GM12878 (cell line): ENCODE measurements around the gene CLDN34. TPM values are rescaled to one million over a fixed set of nuclear protein-coding genes. Genes with fewer than 3 reads are reported as not detected.

Experiments
- ATAC-seq: fragments of 200-7000 bp; cut with Tn5 transposase; 3 replicates; pipeline ENCODE4 v1.9.1; 2020; ENCODE audit warnings: mild to moderate bottlenecking, moderate library complexity
- BruUV-seq: library from RNA; stranded (reverse); fragments of 400-500 nt; replicated peaks from 2 replicates; lab custom pipeline; 2021; lab: Mats Ljungman, UMichigan
- CTCF ChIA-PET: fragments of 300-600 bp; sonication (Branson Sonifier 250); formaldehyde crosslinking; extraction: SDS; loops from one replicate; lab custom pipeline; 2021; ENCODE audit warnings: inconsistent platforms; lab: Yijun Ruan, JAX
- POLR2A ChIA-PET: fragments of 350-600 bp; formaldehyde crosslinking; extraction: SDS; loops from one replicate; lab custom pipeline; 2021; ENCODE audit warnings: inconsistent platforms; lab: Charles Lee
- RAD21 ChIA-PET: fragments of 300-600 bp; sonication (Branson Sonifier 250); formaldehyde crosslinking; loops from one replicate; lab custom pipeline; 2023; ENCODE audit warnings: antibody characterized with exemption; ENCODE audit not compliant: unreplicated experiment; lab: Charles Lee
- SMC1A ChIA-PET: fragments of 300-600 bp; sonication (Branson Sonifier 250); formaldehyde crosslinking; loops from one replicate; lab custom pipeline; 2023; ENCODE audit not compliant: unreplicated experiment, uncharacterized antibody; lab: Charles Lee
- DNase-seq: peaks from one replicate; pipeline ENCODE4 v3.0.0-alpha.2; 2011; ENCODE audit warnings: low read depth, low spot score
- FAIRE-seq: peaks from 3 replicates; lab custom pipeline; 2011; peaks lifted over from hg19 to GRCh38; lab: Jason Lieb, UNC
- H2AFZ ChIP-seq: 2 replicates; pipeline ENCODE4 v1.6.0; 2011; ENCODE audit warnings: low read depth, low read length, control low read depth; ENCODE audit not compliant: control insufficient read depth
- H3K27ac ChIP-seq: 2 replicates; pipeline ENCODE4 v1.5.1; 2011; ENCODE audit warnings: control low read depth; ENCODE audit not compliant: control insufficient read depth, insufficient read depth
- H3K27me3 ChIP-seq, 2 experiments: replicated peaks in 1 of 2; 2 replicates each; pipeline versions ENCODE4 v1.6.0 to v1.6.1; 2011; ENCODE audit warnings: low read length in 1 of 2; ENCODE audit not compliant: control insufficient read depth in 2 of 2, insufficient read depth in 2 of 2
- H3K36me3 ChIP-seq, 2 experiments: 2 replicates each; pipeline ENCODE4 v1.5.1; 2011; ENCODE audit warnings: low read length in 1 of 2; ENCODE audit not compliant: control insufficient read depth in 2 of 2, insufficient read depth in 2 of 2
- H3K4me1 ChIP-seq: 2 replicates; pipeline ENCODE4 v1.6.1; 2011; ENCODE audit warnings: mild to moderate bottlenecking, low read length, moderate library complexity, mixed read lengths; ENCODE audit not compliant: control insufficient read depth, insufficient read depth
- H3K4me2 ChIP-seq: 2 replicates; pipeline ENCODE4 v1.6.0; 2011; ENCODE audit warnings: control low read depth; ENCODE audit not compliant: control insufficient read depth, insufficient read depth
- H3K4me3 ChIP-seq: fragments of 200-600 bp; sonication (generic); 2 replicates; pipeline ENCODE4 v1.5.1; 2016
- H3K79me2 ChIP-seq: 2 replicates; pipeline ENCODE4 v1.6.0; 2011; ENCODE audit warnings: low read length; ENCODE audit not compliant: control insufficient read depth, insufficient read depth
- H3K9ac ChIP-seq: 2 replicates; pipeline ENCODE4 v1.8.0; 2011; ENCODE audit warnings: low read length, control low read depth, mixed read lengths; ENCODE audit not compliant: control insufficient read depth, insufficient read depth
- H3K9me3 ChIP-seq: replicated peaks from 3 replicates; pipeline ENCODE4 v1.5.1; 2011; ENCODE audit warnings: mild to moderate bottlenecking, low read length; ENCODE audit not compliant: control insufficient read depth, insufficient read depth
- H4K20me1 ChIP-seq: 2 replicates; pipeline ENCODE4 v1.6.0; 2011; ENCODE audit not compliant: control insufficient read depth, insufficient read depth
- CHD4 ChIP-seq: fragments of 200-600 bp; sonication (generic); IDR thresholded peaks from 2 replicates; pipeline ENCODE4 v1.6.1; 2016; ENCODE audit warnings: mild to moderate bottlenecking
- EP300 ChIP-seq, 2 experiments: fragments of 150-350 bp in 1 of 2; IDR thresholded peaks; 2 replicates each; pipeline ENCODE4 v1.6.1; 2011 to 2012; ENCODE audit warnings: low read depth in 2 of 2, low read length in 2 of 2, borderline replicate concordance in 1 of 2, improper control_type of control experiment in 1 of 2, inconsistent platforms in 1 of 2; ENCODE audit not compliant: control insufficient read depth in 1 of 2
- KAT2A ChIP-seq: conservative IDR thresholded peaks from 2 replicates; pipeline ENCODE4 v1.6.1; 2011; ENCODE audit warnings: low read depth, low read length; ENCODE audit not compliant: control insufficient read depth
- MTA2 ChIP-seq: fragments of 450-650 bp; IDR thresholded peaks from 2 replicates; pipeline ENCODE4 v1.6.1; 2016; ENCODE audit warnings: low read depth, mild to moderate bottlenecking, moderate library complexity
- MYC ChIP-seq: IDR thresholded peaks from 2 replicates; pipeline ENCODE4 v1.6.1; 2011; ENCODE audit warnings: mild to moderate bottlenecking, low read length, moderate library complexity, inconsistent platforms; ENCODE audit not compliant: insufficient read depth, insufficient replicate concordance, insufficient read length, severe bottlenecking
- NR2C1 ChIP-seq: fragments of 450-650 bp; IDR thresholded peaks from 2 replicates; pipeline ENCODE4 v1.6.1; 2017; ENCODE audit warnings: antibody characterized with exemption, mild to moderate bottlenecking, moderate library complexity
- ZNF687 ChIP-seq: fragments of 450-650 bp; IDR thresholded peaks from 2 replicates; pipeline ENCODE4 v1.6.1; 2017; ENCODE audit warnings: mild to moderate bottlenecking, moderate library complexity
- WGBS: methylation state at CpG from one replicate; pipeline ENCODE4 v1.1.6; 2016; ENCODE audit warnings: low lambda C conversion rate; ENCODE audit not compliant: insufficient replicate concordance, insufficient coverage; ENCODE audit errors: missing lambda C conversion rate; 5-methylcytosine and 5-hydroxymethylcytosine counted together
- in situ Hi-C: fragments of 300-500 bp; cut with MboI; formaldehyde crosslinking; loops from 9 replicates; pipeline ENCODE4 v1.14.3; 2018; ENCODE audit warnings: mixed read lengths
- intact Hi-C: fragments of 100-400 bp; cut with micrococcal nuclease; formaldehyde crosslinking; loops from one replicate; pipeline ENCODE4 v1.14.2; 2022; ENCODE audit not compliant: unreplicated experiment
- polyA plus RNA-seq, 11 experiments: library from polyadenylated mRNA; depleted of rRNA in 4 of 11; unstranded in 6 of 11; stranded (reverse) in 5 of 11; fragments of >200 nt; fragmentation: Nextera tagmentation in 4 of 11; fragmentation: Illumina TruSeq in 1 of 11; extraction: Ambion mirVana in 4 of 11; extraction: Trizol in 1 of 11; gene quantifications; 1 replicate in 1 of 11; 2 replicates in 10 of 11; pipeline versions ENCODE4 v1.2.1 to v1.2.3, GENCODE V29; 2011 to 2016; ENCODE audit warnings: inconsistent platforms in 2 of 11, missing spikeins in 2 of 11, low read depth in 1 of 11
- total RNA-seq, 4 experiments: library from RNA; depleted of rRNA in 3 of 4; stranded (reverse); fragments of >200 nt in 3 of 4; fragmentation: Illumina TruSeq in 1 of 4; extraction: Trizol in 1 of 4; gene quantifications; 2 replicates each; pipeline versions ENCODE4 v1.2.1 to v1.2.3, GENCODE V29; 2013 to 2021
- TF ChIP-seq, protein P1 (sequence below): fragments of 450-650 bp; IDR thresholded peaks from 2 replicates; pipeline ENCODE4 v1.6.1; 2018; ENCODE audit warnings: mild to moderate bottlenecking, low read depth, moderate library complexity; ENCODE audit not compliant: partially characterized antibody
- TF ChIP-seq, protein P2 (sequence below): fragments of 450-650 bp; IDR thresholded peaks from 2 replicates; pipeline ENCODE4 v1.6.1; 2017; ENCODE audit warnings: mild to moderate bottlenecking, low read depth, inconsistent platforms; ENCODE audit not compliant: poor library complexity, severe bottlenecking

Gene CLDN34
- total and polyA plus RNA-seq, 10 of the 15 experiments (the other 5 are each of a cell fraction or from before 2014, with no cell fraction given), result not detected

DNA sequence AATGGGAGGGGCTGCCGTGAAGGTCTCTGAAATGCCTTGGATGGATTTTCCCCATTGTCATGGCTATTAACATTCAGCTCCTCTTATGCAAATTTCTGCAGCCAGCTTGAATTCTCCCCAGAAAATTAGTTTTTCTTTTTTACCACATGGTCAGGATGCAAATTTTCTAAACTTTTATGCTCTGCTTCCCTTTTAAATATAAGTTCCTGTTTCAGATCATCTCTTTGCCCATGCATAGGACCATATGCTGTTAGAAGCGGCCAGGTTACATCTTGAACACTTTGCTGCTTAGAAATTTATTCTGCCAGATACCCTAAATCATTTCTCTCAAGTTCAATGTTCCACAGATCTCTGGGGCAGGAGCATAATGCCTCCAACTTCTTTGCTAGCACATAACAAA, 13.8 kb upstream of the CLDN34 start:
- Histone ChIP-seq H3K9me3 (no peaks in the 10 kb centered on the region; the same call in 1 of the 3 replicates), H3K27ac (no peak overlapping the region), H3K4me3 (no peak overlapping the region), H3K9ac (no peak overlapping the region), H3K27me3 (no peaks in the 10 kb centered on the region; a peak in 1 of 4 replicates), H3K79me2 (no peaks in the 10 kb centered on the region), H2AFZ (no peak overlapping the region), H3K4me2 (no peak overlapping the region), H3K36me3 (no peaks in the 10 kb centered on the region), H3K4me1 (no peaks in the 10 kb centered on the region), H4K20me1 (no peaks in the 10 kb centered on the region)
- ChIA-PET SMC1A (interaction anchor here (0.8 kb wide), 1 partner anchor 35 kb away, joined by 4 read pairs; no protein-coding TSS in a partner anchor), CTCF (interaction anchor here (0.7 kb wide), 1 partner anchor 11 kb away, joined by 3 read pairs; no protein-coding TSS in a partner anchor), RAD21 (no interaction called here), POLR2A (no interaction called here)
- no TSS peak for BruUV-seq
- ATAC-seq (no peak), DNase-seq (no peak), FAIRE-seq (no peak)
- WGBS, result 3% methylated on average over 2 of the region's 2 CpGs
- in situ Hi-C loops (no loop called here), intact Hi-C loops (no loop called here)
- no peak for TF ChIP-seq MYC
- no peak for TF ChIP-seq EP300 (IDR thresholded peaks at IDR 0.05; ENCODE audit: borderline replicate concordance in 1 of 2, control insufficient read depth in 1 of 2, low read depth in 2 of 2, low read length in 2 of 2)
- TF ChIP-seq, protein P1, sequence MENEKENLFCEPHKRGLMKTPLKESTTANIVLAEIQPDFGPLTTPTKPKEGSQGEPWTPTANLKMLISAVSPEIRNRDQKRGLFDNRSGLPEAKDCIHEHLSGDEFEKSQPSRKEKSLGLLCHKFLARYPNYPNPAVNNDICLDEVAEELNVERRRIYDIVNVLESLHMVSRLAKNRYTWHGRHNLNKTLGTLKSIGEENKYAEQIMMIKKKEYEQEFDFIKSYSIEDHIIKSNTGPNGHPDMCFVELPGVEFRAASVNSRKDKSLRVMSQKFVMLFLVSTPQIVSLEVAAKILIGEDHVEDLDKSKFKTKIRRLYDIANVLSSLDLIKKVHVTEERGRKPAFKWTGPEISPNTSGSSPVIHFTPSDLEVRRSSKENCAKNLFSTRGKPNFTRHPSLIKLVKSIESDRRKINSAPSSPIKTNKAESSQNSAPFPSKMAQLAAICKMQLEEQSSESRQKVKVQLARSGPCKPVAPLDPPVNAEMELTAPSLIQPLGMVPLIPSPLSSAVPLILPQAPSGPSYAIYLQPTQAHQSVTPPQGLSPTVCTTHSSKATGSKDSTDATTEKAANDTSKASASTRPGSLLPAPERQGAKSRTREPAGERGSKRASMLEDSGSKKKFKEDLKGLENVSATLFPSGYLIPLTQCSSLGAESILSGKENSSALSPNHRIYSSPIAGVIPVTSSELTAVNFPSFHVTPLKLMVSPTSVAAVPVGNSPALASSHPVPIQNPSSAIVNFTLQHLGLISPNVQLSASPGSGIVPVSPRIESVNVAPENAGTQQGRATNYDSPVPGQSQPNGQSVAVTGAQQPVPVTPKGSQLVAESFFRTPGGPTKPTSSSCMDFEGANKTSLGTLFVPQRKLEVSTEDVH, result no peak
- no peak for TF ChIP-seq MTA2
- no peak for TF ChIP-seq ZNF687
- no peak for TF ChIP-seq NR2C1
- TF ChIP-seq, protein P2, sequence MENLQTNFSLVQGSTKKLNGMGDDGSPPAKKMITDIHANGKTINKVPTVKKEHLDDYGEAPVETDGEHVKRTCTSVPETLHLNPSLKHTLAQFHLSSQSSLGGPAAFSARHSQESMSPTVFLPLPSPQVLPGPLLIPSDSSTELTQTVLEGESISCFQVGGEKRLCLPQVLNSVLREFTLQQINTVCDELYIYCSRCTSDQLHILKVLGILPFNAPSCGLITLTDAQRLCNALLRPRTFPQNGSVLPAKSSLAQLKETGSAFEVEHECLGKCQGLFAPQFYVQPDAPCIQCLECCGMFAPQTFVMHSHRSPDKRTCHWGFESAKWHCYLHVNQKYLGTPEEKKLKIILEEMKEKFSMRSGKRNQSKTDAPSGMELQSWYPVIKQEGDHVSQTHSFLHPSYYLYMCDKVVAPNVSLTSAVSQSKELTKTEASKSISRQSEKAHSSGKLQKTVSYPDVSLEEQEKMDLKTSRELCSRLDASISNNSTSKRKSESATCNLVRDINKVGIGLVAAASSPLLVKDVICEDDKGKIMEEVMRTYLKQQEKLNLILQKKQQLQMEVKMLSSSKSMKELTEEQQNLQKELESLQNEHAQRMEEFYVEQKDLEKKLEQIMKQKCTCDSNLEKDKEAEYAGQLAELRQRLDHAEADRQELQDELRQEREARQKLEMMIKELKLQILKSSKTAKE, result no peak
- no peak for TF ChIP-seq KAT2A
- TF ChIP-seq CHD4, result no peak
